K562 (cell line): ENCODE data around the gene SLC66A3. TPM values are rescaled to one million over a fixed set of nuclear protein-coding genes. Genes with fewer than 3 reads are reported as not detected.

Source experiments
- FUS ChIP-seq: fragments of 200-400 bp; formaldehyde crosslinking; optimal IDR thresholded peaks from 2 replicates; pipeline ENCODE3; 2017; ENCODE audit warnings: low read depth, low read length
- GTF2A2 ChIP-seq: IDR thresholded peaks from 2 replicates; pipeline ENCODE4 v1.6.1; 2016; ENCODE audit warnings: mild to moderate bottlenecking, missing genetic modification characterization, missing compliant biosample characterization
- IRF2 ChIP-seq: sonication (generic); formaldehyde crosslinking; IDR thresholded peaks from 2 replicates; pipeline ENCODE4 v1.8.1; 2022; ENCODE audit warnings: mild to moderate bottlenecking, missing genetic modification reagents
- JUND ChIP-seq, 2 experiments: IDR thresholded peaks; 2 replicates in 1 of 2; 3 replicates in 1 of 2; pipeline ENCODE4 v1.6.1; 2011; ENCODE audit warnings: borderline replicate concordance in 2 of 2, low read depth in 2 of 2, low read length in 2 of 2, improper control_type of control experiment in 1 of 2, missing biosample characterization in 1 of 2, missing genetic modification characterization in 1 of 2, missing genetic modification reagents in 1 of 2
- RUNX1 ChIP-seq: sonication (generic); IDR thresholded peaks from 2 replicates; pipeline ENCODE4 v1.6.1; 2016; ENCODE audit warnings: antibody characterized with exemption, low read depth
- SMARCE1 ChIP-seq: fragments of 450-650 bp; IDR thresholded peaks from 2 replicates; pipeline ENCODE4 v1.7.1; 2016; ENCODE audit warnings: mild to moderate bottlenecking
- SNIP1 ChIP-seq: fragments of 450-650 bp; IDR thresholded peaks from 2 replicates; pipeline ENCODE4 v1.7.1; 2017; ENCODE audit warnings: low read depth, mild to moderate bottlenecking
- SRF ChIP-seq, 2 experiments: fragments of 250-450, 450-650 bp in 1 of 2; sonication (Bioruptor Pico) in 1 of 2; sonication (generic) in 1 of 2; formaldehyde crosslinking; IDR thresholded peaks; 2 replicates each; pipeline versions ENCODE4 v1.5.0 to v1.5.1; 2020 to 2022; ENCODE audit warnings: mild to moderate bottlenecking in 1 of 2, missing genetic modification reagents in 1 of 2
- TFAP4 ChIP-seq: sonication (generic); formaldehyde crosslinking; IDR thresholded peaks from 2 replicates; pipeline ENCODE4 v1.8.0; 2022; ENCODE audit warnings: missing genetic modification reagents, mild to moderate bottlenecking, moderate library complexity, borderline replicate concordance
- U2AF1 ChIP-seq: fragments of 200-400 bp; formaldehyde crosslinking; optimal IDR thresholded peaks from 2 replicates; pipeline ENCODE3; 2017; ENCODE audit warnings: mild to moderate bottlenecking, low read depth, low read length, moderate library complexity
- ZNF174 ChIP-seq: fragments of 250-450 bp; sonication (Bioruptor Pico); IDR thresholded peaks from 2 replicates; pipeline ENCODE4 v1.4.0; 2020; ENCODE audit warnings: mild to moderate bottlenecking
- ZNF217 ChIP-seq: sonication (generic); formaldehyde crosslinking; IDR thresholded peaks from 2 replicates; pipeline ENCODE4 v1.8.0; 2022; ENCODE audit warnings: mild to moderate bottlenecking, missing genetic modification reagents
- ZNF354B ChIP-seq: fragments of 250-450 bp; sonication (Bioruptor Pico); IDR thresholded peaks from 2 replicates; pipeline ENCODE4 v1.4.0; 2020
- ZNF384 ChIP-seq: IDR thresholded peaks from 2 replicates; pipeline ENCODE4 v1.6.1; 2012; ENCODE audit warnings: low read depth, low read length, improper control_type of control experiment
- ZNF395 ChIP-seq: fragments of 200-800 bp; sonication (Bioruptor generic); IDR thresholded peaks from 2 replicates; pipeline ENCODE4 v1.6.1; 2017; ENCODE audit warnings: missing genetic modification characterization, missing compliant biosample characterization
- ZZZ3 ChIP-seq: fragments of 450-650 bp; IDR thresholded peaks from 2 replicates; pipeline ENCODE4 v1.6.1; 2016; ENCODE audit warnings: antibody characterized with exemption, mild to moderate bottlenecking, moderate library complexity
- polyA plus RNA-seq, 8 experiments: library from polyadenylated mRNA; depleted of rRNA in 4 of 8; stranded (reverse) in 5 of 8; unstranded in 3 of 8; fragments of >200 nt; fragmentation: Nextera tagmentation in 2 of 8; fragmentation: Illumina TruSeq in 1 of 8; extraction: Ambion mirVana in 2 of 8; extraction: Trizol in 1 of 8; gene quantifications; 2 replicates each; pipeline versions ENCODE4 v1.2.1 to v1.2.3, GENCODE V29; 2011 to 2014; ENCODE audit warnings: inconsistent platforms in 1 of 8, missing spikeins in 1 of 8
- total RNA-seq, 7 experiments: library from RNA; depleted of rRNA in 6 of 7; stranded (reverse); fragments of >200 nt in 6 of 7; fragmentation: Illumina TruSeq in 2 of 7; extraction: Trizol in 2 of 7; gene quantifications; 2 replicates each; pipeline versions ENCODE4 v1.2.1 to v1.2.3, GENCODE V29; 2011 to 2021; ENCODE audit warnings: low replicate concordance in 1 of 7
- TF ChIP-seq, protein P1 (sequence below), 2 experiments: IDR thresholded peaks; 2 replicates each; pipeline ENCODE4 v1.6.1; 2011; ENCODE audit warnings: borderline replicate concordance in 1 of 2, control low read depth in 1 of 2, low read depth in 1 of 2, low read length in 1 of 2, mild to moderate bottlenecking in 1 of 2, mixed read lengths in 1 of 2, moderate library complexity in 1 of 2; ENCODE audit not compliant: insufficient read depth in 1 of 2, insufficient read length in 1 of 2, poor library complexity in 1 of 2, severe bottlenecking in 1 of 2; ENCODE audit errors: extremely low read depth in 1 of 2
- TF ChIP-seq, protein P2 (sequence below): sonication (generic); IDR thresholded peaks from 2 replicates; pipeline ENCODE4 v1.6.1; 2016
- TF ChIP-seq, protein P3 (sequence below): fragments of 200-800 bp; sonication (Bioruptor generic); IDR thresholded peaks from 2 replicates; pipeline ENCODE4 v1.6.1; 2016; ENCODE audit warnings: missing genetic modification characterization, missing compliant biosample characterization

SLC66A3 gene
- total and polyA plus RNA-seq, 9 of the 15 experiments (the other 6 are each of a cell fraction or from before 2014, with no cell fraction given) = 2.8 to 30.0 (median 9.1) TPM

DNA sequence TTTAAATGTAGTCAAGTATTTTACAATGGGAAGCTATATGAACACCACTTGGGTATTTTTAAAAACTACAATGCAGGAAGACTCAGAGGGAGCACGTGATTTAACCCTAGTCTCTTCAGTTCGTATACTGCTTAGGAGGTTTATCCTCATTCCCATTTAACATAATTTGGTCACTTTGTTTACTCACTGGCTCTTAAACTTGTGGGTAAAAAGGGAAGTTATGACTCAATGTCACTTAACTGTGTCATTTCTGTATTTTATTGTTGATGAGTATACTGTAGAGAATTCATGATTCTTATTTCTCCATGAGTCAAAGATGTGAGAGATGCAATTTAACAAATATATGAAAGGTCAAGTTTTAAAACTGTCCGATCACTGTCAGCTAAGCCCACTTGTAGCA, 48.2 kb downstream of the SLC66A3 start (continued):
- TF ChIP-seq TFAP4 (no peak), ZNF174 (no peak), RUNX1 (no peak), FUS (no peak), U2AF1 (no peak), SRF (CRISPR knock-in tag; IDR thresholded peaks at IDR 0.05) (no peak), ZNF395 (no peak), ZNF217 (CRISPR knock-in tag) (no peak), ZNF354B (no peak), SMARCE1 (peak; percentile 57; the same call in 1 of the 2 replicates), IRF2 (CRISPR knock-in tag) (no peak), GTF2A2 (tag) (no peak), ZNF384 (no peak), JUND (IDR thresholded peaks at IDR 0.05; ENCODE audit: borderline replicate concordance, low read depth, low read length) (peak; percentile 32; the same call in 1 of the 2 replicates), JUND (tag; IDR thresholded peaks at IDR 0.05; ENCODE audit: borderline replicate concordance, low read depth, low read length) (peak; percentile 61; the same call in 1 of the 3 replicates), ZZZ3 (no peak), SNIP1 (no peak)
- TF ChIP-seq, protein P1, sequence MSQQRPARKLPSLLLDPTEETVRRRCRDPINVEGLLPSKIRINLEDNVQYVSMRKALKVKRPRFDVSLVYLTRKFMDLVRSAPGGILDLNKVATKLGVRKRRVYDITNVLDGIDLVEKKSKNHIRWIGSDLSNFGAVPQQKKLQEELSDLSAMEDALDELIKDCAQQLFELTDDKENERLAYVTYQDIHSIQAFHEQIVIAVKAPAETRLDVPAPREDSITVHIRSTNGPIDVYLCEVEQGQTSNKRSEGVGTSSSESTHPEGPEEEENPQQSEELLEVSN (IDR thresholded peaks at IDR 0.05; ENCODE audit: borderline replicate concordance in 1 of 2, extremely low read depth in 1 of 2, insufficient read depth in 1 of 2, insufficient read length in 1 of 2, low read depth in 1 of 2, low read length in 1 of 2, poor library complexity in 1 of 2, severe bottlenecking in 1 of 2) = no peak
- TF ChIP-seq, protein P2, sequence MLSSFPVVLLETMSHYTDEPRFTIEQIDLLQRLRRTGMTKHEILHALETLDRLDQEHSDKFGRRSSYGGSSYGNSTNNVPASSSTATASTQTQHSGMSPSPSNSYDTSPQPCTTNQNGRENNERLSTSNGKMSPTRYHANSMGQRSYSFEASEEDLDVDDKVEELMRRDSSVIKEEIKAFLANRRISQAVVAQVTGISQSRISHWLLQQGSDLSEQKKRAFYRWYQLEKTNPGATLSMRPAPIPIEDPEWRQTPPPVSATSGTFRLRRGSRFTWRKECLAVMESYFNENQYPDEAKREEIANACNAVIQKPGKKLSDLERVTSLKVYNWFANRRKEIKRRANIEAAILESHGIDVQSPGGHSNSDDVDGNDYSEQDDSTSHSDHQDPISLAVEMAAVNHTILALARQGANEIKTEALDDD = 0 out of 2 replicates have a peak, but pooled peaks have one; percentile 14
- TF ChIP-seq, protein P3, sequence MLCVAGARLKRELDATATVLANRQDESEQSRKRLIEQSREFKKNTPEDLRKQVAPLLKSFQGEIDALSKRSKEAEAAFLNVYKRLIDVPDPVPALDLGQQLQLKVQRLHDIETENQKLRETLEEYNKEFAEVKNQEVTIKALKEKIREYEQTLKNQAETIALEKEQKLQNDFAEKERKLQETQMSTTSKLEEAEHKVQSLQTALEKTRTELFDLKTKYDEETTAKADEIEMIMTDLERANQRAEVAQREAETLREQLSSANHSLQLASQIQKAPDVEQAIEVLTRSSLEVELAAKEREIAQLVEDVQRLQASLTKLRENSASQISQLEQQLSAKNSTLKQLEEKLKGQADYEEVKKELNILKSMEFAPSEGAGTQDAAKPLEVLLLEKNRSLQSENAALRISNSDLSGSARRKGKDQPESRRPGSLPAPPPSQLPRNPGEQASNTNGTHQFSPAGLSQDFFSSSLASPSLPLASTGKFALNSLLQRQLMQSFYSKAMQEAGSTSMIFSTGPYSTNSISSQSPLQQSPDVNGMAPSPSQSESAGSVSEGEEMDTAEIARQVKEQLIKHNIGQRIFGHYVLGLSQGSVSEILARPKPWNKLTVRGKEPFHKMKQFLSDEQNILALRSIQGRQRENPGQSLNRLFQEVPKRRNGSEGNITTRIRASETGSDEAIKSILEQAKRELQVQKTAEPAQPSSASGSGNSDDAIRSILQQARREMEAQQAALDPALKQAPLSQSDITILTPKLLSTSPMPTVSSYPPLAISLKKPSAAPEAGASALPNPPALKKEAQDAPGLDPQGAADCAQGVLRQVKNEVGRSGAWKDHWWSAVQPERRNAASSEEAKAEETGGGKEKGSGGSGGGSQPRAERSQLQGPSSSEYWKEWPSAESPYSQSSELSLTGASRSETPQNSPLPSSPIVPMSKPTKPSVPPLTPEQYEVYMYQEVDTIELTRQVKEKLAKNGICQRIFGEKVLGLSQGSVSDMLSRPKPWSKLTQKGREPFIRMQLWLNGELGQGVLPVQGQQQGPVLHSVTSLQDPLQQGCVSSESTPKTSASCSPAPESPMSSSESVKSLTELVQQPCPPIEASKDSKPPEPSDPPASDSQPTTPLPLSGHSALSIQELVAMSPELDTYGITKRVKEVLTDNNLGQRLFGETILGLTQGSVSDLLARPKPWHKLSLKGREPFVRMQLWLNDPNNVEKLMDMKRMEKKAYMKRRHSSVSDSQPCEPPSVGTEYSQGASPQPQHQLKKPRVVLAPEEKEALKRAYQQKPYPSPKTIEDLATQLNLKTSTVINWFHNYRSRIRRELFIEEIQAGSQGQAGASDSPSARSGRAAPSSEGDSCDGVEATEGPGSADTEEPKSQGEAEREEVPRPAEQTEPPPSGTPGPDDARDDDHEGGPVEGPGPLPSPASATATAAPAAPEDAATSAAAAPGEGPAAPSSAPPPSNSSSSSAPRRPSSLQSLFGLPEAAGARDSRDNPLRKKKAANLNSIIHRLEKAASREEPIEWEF = no peak
